Measurements from ENCODE around the gene PLCXD1. TPM values are rescaled to one million over a fixed set of nuclear protein-coding genes. Genes with fewer than 3 reads are reported as not detected.

Gene PLCXD1
- total RNA-seq, 4 donors from 2014 or later, result 3.7 to 7.9 (median 6.3) TPM

DNA sequence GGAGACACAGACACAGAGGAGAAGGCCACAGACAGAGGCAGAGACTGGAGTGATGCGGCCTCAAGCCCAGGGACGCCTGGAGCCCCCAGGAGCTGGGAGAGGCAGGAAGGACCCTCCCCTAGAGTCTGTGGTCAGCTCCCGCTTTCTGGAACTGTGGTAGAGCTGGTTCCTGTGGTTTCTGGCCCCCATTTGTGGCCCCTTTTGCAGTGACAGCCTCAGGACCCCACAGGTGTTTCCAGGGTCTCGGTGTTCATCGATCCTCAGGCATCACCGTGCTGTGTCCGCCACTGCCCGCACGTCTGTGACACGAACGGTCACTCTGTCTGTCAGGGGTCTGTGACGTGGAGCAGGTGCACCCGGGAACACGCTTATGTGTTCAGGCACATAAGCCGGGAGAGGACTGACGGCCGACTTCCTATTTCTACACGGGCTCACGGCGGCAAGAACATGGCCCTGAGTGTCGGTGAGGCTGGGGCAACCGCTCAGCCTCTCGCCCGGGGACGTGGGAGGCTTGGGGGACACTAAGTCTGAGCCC, 29.5 kb downstream of the PLCXD1 start:
- no peak overlapping the region for H3K27ac ChIP-seq
- peak in 1 of 2 donors; percentile 2 for DNase-seq
- H3K9me3 ChIP-seq, result no peaks in the 10 kb centered on the region
- TF ChIP-seq POLR2A (IDR thresholded peaks at IDR 0.05) (no peak), CTCF (IDR thresholded peaks at IDR 0.05) (no peak)
- intact Hi-C loops (cut with DNase I), result no loop called here
- 92 to 97% methylated on average over 15 to 19 of the region's 25 CpGs for WGBS, 2 donors
- no peak overlapping the region for H3K4me3 ChIP-seq (replicated peaks in 1 of 3)
- no peaks in the 10 kb centered on the region for H3K4me1 ChIP-seq
- no peaks in the 10 kb centered on the region for H3K27me3 ChIP-seq
- H3K36me3 ChIP-seq, result peaks cover 65 to 71% of the 10 kb centered on the region in 2 donors

- H3K36me3 ChIP-seq, result peaks cover 61 to 71% of the 10 kb centered on the region in 2 donors
- 98 to 99% methylated on average over 22 to 40 of the region's 69 CpGs for whole genome bisulfite sequencing, 2 donors
- TF ChIP-seq CTCF (IDR thresholded peaks at IDR 0.05) (no peak), POLR2A (IDR thresholded peaks at IDR 0.05) (no peak)
- no peak overlapping the region for H3K27ac ChIP-seq
- no peak overlapping the region for H3K4me3 ChIP-seq (replicated peaks in 1 of 3)
- H3K9me3 ChIP-seq, result no peaks in the 10 kb centered on the region
- H3K4me1 ChIP-seq, result no peaks in the 10 kb centered on the region
- peak in 1 of 2 donors; percentile 4 for DNase-seq
- H3K27me3 ChIP-seq, result no peaks in the 10 kb centered on the region
- intact Hi-C loops (cut with DNase I), result no loop called here
Observed at GRCh38 chrX:311156-312129, 30.3 kb downstream of the PLCXD1 start.

DNA sequence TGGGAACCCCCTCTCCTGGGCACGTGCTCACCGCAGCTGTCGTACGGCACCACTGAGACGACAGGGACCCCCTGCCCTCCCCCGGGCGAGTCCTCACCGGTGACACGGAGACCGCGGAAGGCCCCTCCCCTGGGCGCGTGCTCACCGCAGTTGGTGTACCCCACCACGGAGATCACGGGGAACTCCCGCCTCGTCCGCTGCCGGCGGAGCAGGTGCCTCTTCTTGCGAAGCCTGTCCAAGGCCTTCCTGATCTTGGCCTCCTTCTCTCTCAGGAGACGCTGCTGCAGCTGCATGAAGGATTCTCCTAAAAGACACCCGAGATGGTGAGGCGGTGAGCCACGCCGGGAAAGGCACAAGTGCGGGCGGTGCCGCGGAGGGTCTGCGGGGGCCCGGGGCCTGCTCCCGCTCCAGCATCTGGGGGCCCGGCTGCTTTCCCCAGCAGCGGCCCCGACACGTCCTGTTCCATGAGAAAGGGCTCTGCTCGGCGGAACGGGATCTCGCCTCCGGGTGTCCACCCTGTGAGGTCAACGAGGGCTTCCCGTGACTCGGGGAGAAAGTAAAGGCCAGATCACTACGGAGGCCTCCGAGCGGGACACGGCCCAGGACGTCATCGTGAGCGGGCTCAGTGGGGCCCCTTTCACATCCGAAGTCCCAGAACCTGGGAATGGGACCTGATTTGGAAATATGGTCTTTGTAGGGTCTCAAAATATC, 31.6 kb downstream of the PLCXD1 start:
- Histone ChIP-seq H3K4me1 (no peaks in the 10 kb centered on the region), H3K9me3 (no peaks in the 10 kb centered on the region), H3K36me3 (peaks cover 52 to 61% of the 10 kb centered on the region in 2 donors), H3K27ac (no peak overlapping the region), H3K4me3 (replicated peaks in 1 of 3) (no peak overlapping the region), H3K27me3 (no peaks in the 10 kb centered on the region)
- WGBS, 2 donors, result 90 to 96% methylated on average over 26 to 36 of the region's 54 CpGs
- DNase-seq, result no peak
- intact Hi-C loops (cut with DNase I), result no loop called here
- TF ChIP-seq CTCF (IDR thresholded peaks at IDR 0.05) (no peak), POLR2A (IDR thresholded peaks at IDR 0.05) (no peak)

GRCh38 chrX:313546-313945, 32.4 kb downstream of the PLCXD1 start:
- no peak for TF ChIP-seq CTCF (IDR thresholded peaks at IDR 0.05)
- no peak for TF ChIP-seq POLR2A (IDR thresholded peaks at IDR 0.05)
- intact Hi-C loops (cut with DNase I), result no loop called here
- no peak for DNase-seq
- H3K27ac ChIP-seq, result no peak overlapping the region
- peaks cover 49 to 55% of the 10 kb centered on the region in 2 donors for H3K36me3 ChIP-seq
- WGBS, 2 donors, result 90 to 96% methylated on average over 8 of the region's 8 CpGs
- no peaks in the 10 kb centered on the region for H3K9me3 ChIP-seq
- no peak overlapping the region for H3K4me3 ChIP-seq (replicated peaks in 1 of 3)
- no peaks in the 10 kb centered on the region for H3K27me3 ChIP-seq
- H3K4me1 ChIP-seq, result no peaks in the 10 kb centered on the region

Measured in thyroid gland (tissue), 4 donors.